Middle frontal gyrus (tissue), 1 donor: ENCODE results near the gene RETSAT.
"Not testable (repeated sequence)": the region's sequence is repeated elsewhere in the genome, so short reads cannot be mapped to it uniquely, and the experiment has no call there.

Source experiments
- DNase-seq: peaks from one replicate; pipeline ENCODE4 v3.0.0-alpha.2; 2015; ENCODE audit warnings: low spot score; ENCODE audit errors: extremely low spot score

RETSAT gene

GRCh38 chr2:85334928-85335327 lies 19.4 kb downstream of the RETSAT start:
- no peak for DNase-seq

DNA sequence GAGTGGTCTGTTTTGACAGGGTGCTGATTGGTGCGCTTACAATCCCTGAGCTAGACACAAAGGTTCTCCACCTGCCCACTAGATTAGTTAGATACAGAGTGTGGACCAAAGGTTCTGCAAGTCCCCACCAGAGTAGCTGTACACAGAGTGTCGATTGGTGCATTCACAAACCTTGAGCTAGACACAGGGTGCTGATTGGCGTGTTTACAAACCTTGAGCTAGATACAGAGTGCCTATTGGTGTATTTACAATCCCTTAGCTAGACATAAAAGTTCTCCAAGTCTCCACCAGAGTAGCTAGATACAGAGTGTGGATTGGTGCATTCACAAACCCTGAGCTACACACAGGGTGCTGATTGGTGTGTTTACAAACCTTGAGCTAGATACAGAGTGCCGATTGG lies 20.5 kb downstream of the RETSAT start:
- DNase-seq, result not testable (repeated sequence)

DNA sequence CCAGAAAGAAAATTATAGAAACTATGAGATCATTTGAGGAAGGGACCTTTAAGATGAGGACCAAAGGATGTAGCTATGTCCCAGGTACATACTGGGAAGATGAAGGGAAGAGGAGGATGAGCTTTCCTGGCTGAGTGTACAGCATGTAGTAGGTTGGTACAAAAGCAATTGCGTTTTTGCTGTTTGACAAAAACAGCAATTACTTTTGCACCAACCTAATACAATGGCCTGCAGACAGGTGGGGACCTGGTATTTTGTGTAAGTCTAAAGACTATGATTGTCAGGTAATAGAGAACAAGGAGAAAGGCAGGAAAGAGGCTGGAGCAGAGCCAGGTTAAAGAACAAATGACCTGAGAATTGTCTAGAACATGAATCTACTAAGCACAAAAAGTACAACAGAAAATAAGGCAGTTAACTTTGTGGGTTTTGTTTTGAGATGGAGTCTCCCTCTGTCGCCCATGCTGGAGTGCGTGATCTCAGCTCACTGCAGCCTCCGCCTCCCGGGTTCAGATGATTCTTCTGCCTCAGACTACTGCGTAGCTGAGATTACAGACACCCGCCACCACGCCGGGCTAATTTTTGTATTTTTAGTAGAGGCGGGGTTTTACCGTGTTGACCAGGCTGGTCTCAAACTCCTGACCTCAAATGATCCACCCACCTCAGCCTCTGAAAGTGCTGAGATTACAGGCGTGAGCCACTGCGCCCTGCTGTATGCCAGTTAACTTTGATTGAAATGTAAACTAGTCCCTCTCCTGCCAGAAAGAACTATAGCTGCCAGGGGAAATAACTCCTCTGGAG lies 23.3 kb downstream of the RETSAT start:
- DNase-seq, result no peak

- not testable (repeated sequence) for DNase-seq
These were observed 24.6 kb downstream of the RETSAT start for GRCh38 chr2:85329701-85330100.

DNA sequence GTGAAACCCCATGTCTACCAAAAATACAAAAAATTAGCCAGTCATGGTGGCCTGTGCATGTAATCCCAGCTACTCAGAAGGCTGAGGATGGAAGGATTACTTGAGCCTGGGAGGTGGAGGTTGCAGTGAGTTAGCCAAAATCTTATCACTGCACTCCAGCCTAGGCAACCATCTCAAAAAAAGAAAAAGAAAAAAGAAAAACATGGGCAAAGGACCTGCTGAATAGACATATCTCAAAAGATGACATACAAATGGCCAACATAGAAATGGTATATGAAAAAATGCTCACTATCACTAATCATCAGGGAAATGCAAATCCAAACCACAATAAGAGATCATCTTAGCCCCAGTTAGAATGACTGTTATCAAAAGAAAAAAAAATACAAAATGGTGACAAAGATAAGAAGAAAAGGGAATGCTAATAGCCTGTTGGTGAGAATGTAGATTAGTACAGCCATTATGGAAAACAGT lies 25.1 kb downstream of the RETSAT start:
- no peak for DNase-seq

GRCh38 chr2:85327822-85328617 lies 26.3 kb downstream of the RETSAT start, which contains the start of gene TGOLN2:
TSS of gene TGOLN2 (minus strand) at chr2:85327989. CDS start at chr2:85327962, 27 bp downstream.
- peak; percentile 81 for DNase-seq

DNA sequence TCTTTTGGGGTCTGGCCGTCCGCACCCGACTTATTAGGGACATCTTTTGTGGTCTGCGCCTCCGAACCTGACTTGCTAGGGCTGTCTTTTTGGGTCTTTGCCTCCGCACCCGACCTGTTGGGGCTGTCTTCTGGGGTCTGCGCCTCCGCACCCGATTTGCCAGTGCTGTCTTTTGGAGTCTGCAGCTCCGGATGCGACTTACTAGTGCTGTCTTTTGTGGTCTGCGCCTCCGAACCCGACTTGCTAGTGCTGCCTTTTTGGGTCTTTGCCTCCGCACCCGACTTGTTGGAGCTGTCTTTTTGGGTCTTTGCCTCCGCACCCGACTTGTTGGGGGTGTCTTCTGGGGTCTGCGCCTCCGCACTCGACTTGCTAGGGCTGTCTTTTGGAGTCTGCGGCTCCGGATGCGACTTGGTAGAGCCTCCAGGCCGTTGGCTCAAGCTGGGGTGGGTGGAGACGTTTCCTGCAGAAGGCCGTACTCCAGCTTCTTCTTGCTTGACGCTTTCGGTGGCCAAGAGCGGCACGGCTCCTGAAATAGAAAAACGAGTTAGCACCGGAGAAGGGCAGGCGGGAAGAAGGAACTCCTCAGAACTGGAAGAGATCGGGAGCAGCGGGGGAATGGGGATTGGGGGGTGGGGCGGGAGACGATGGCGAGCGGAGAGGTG lies 27.0 kb downstream of the RETSAT start:
- no peak for DNase-seq

DNA sequence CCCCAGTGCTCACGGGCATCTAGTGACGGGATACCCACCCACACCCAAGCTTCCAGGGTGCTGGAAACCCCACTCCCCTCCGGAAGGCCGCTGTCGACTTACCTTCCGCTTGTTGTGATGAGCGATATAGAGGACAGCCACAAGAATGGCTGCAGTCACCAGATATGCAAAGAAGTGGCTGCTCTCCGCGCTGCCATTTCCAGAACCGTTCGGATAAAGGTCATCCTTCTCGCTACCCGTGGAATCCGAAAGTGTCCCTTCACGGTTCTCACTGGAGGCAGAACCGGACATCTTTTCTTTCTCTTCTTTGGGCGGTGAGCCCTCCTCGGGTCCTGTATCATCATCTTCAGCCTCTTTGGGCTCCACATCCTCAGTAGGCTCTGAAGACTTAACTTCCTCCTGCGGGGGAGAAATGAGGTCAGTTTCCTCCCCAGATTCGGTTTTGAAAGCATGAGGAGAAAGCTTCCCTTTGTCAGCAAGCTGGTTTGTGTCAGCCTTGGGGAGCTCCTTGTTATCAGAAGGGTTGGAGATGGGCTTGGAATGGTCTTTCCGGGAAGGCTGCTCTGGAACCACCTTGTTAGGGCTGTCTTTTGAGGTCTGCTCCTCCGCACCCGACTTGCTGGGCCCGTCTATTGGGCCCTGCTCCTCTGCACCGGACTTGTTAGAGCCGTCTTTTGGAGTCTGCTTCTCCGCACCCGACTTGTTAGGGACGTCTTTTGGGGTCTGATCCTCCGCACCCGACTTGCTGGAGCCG lies 27.7 kb downstream of the RETSAT start:
- no peak for DNase-seq

DNA sequence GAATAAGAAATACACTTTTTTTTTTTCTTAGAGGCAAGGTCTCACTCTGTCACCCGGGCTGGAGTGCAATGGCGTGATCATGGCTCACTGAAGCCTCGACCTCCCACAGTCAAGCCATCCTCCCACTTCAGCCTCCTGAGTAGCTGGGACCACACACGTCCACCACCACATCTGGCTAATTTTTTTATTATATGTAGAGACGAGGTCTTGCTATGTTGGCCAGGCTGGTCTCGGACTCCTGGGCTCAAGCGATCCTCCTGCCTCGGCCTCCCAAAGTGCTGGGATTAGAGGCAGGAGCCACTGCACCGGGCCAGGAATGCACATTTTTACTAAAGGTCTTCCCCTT lies 28.9 kb downstream of the RETSAT start:
- no peak for DNase-seq

DNA sequence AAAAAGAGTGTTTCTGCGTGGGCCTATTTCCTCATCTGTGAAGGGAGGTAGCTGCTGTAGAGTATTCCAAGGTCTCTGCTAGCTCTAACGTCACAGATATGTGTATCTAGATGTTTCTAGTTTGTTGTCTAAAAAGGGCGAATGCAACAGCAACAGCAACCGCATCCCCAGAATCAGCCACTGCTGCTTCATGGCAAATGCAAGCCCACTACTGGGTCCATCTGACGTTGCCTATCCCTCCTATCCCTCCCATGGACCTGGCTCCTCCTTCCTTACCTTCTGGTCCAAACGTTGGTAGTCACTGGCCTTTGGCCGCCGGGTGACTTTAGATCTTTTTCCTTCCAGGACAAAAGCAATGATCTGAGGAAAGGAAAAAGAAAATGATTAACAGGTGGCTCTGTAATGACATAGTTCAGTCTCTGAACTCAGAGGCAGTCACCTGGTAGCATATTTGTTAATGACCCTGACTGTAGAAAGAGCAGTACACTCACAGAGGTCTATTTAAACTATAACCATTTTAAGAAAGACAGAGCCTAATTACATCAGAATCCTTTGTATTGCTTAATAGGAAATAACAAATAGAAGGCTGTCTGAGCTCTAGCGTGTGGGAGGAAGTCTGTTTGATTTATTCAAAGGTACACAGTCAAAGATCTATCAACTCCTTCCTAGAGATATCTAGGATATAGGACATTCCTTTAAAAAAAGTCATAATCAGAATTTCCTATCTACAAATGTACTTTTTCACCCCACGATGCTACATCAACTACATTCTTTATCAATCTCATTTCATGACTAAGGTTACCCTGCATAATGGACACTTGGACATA lies 29.5 kb downstream of the RETSAT start:
- no peak for DNase-seq

GRCh38 chr2:85323988-85324367 lies 30.4 kb downstream of the RETSAT start:
- DNase-seq, result not testable (repeated sequence)

DNA sequence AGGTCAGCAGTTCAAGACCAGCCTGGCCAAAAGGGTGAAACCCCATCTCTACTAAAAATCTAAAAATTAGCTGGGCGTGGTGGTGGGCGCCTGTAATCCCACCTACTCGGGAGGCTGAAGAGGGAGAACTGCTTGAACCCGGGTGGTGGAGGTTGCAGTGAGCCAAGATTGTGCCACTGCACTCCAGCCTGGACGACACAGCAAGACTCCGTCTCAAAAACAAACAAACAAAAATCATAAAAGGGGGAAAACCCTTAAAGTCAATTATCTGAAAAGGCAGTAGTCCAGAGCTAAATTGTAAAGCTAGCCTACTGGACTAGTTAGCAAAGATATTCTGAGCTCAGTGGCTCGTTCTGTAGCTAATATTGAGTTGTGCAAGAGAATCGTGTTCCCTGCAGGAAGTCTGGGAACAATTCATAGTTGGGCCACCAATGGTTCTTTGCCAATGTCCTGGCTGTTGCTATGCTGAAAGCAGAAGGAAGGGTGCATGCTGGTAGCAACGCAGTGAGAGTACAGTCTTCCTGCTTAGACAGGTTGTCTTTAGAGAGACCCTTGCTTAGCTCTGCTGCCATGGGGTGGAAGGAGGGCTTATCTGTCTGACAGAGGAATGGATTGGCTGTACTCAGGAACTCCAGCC lies 30.9 kb downstream of the RETSAT start:
- DNase-seq, result no peak

GRCh38 chr2:85319796-85320195 lies 34.5 kb downstream of the RETSAT start:
- no peak for DNase-seq

DNA sequence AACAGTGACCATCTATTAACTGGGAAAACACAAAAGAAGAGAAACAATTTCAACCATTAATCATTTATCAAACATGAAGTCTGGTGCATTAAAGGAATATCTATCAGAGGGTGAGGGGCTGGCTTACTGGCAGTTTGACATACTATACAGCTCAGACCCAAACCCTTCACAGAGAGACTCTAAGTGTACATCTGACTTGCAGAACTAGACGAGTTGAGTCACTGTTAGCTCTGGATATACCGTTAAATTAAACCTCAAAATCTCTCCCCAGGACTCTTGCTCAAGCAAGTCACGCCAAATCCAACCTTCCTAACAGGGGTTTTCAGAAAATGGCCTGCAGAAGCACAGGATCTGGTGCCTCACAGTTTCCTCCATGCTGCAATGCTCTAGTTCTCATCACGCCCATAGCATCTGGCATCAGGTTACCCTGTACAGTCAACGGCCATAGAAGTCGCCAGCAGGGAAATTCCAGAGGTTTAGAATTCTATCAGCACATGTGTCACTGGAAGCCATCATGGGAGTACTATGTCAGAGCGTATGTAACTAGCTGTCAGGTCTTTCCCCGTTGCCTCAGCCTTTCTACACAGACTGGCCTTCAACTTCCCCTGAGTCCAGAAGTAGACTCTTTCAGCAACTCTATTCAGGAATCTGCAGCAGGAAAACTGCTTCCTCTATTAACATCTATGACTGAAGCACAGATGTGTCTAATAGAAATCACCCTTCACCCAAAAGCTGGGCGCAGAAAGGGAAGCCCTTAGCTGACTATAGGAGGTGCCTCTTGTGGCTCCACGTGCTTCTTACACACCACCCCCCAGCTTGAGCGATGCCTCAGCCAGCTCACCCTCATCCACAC lies 35.9 kb downstream of the RETSAT start:
- DNase-seq, result no peak

- DNase-seq, result not testable (repeated sequence)
These were observed 38.4 kb downstream of the RETSAT start for GRCh38 chr2:85315921-85316320.

GRCh38 chr2:85314884-85315242 lies 39.5 kb downstream of the RETSAT start:
- DNase-seq, result no peak

GRCh38 chr2:85312404-85312803 lies 41.9 kb downstream of the RETSAT start:
- DNase-seq, result no peak

- DNase-seq, result no peak
These were observed 44.0 kb downstream of the RETSAT start for GRCh38 chr2:85310330-85310729.

GRCh38 chr2:85309699-85310321 lies 44.5 kb downstream of the RETSAT start:
- no peak for DNase-seq
